DLD1 (cell line): ENCODE data around the gene TFB2M.
"Not testable (repeated sequence)": the region's sequence is repeated elsewhere in the genome, so short reads cannot be mapped to it uniquely, and the experiment has no call there.

ENCODE experiments used
- in situ Hi-C: cut with HindIII; loops from 2 replicates; pipeline ENCODE4 v1.10.0; 2017; ENCODE audit warnings: low sequenced_read_pairs

The TFB2M gene

GRCh38 chr1:246566128-246566812 lies at the start of gene TFB2M, which contains the start of gene CNST:
Gene TFB2M, minus strand, starts transcription at chr1:246566261. Its CDS starts 123 bp downstream, at chr1:246566138.
Gene CNST, plus strand, starts transcription at chr1:246566456. Its CDS starts 25,107 bp downstream, at chr1:246591563.
- in situ Hi-C loops, result no loop called here

GRCh38 chr1:246613096-246613758 lies 47.2 kb upstream of the TFB2M start:
- in situ Hi-C loops, result no loop called here

- in situ Hi-C loops, result no loop called here
These were observed 43.6 kb upstream of the TFB2M start for GRCh38 chr1:246609632-246610031.

GRCh38 chr1:246608616-246609376 lies 42.7 kb upstream of the TFB2M start:
- in situ Hi-C loops, result no loop called here

GRCh38 chr1:246607462-246607861 lies 41.4 kb upstream of the TFB2M start:
- in situ Hi-C loops, result no loop called here

- in situ Hi-C loops, result not testable (repeated sequence)
These were observed 39.2 kb upstream of the TFB2M start for GRCh38 chr1:246605231-246605630.

GRCh38 chr1:246602194-246602593 lies 36.1 kb upstream of the TFB2M start:
- in situ Hi-C loops, result no loop called here

GRCh38 chr1:246600579-246600978 lies 34.5 kb upstream of the TFB2M start:
- in situ Hi-C loops, result no loop called here

GRCh38 chr1:246599315-246599714 lies 33.3 kb upstream of the TFB2M start:
- in situ Hi-C loops, result no loop called here

- in situ Hi-C loops, result no loop called here
These were observed 31.9 kb upstream of the TFB2M start for GRCh38 chr1:246597971-246598370.

GRCh38 chr1:246597340-246597739 lies 31.3 kb upstream of the TFB2M start:
- in situ Hi-C loops, result no loop called here

- in situ Hi-C loops, result no loop called here
These were observed 29.1 kb upstream of the TFB2M start for GRCh38 chr1:246595146-246595545.

- in situ Hi-C loops, result no loop called here
These were observed 26.6 kb upstream of the TFB2M start for GRCh38 chr1:246592695-246593094.

- in situ Hi-C loops, result no loop called here
These were observed 25.9 kb upstream of the TFB2M start for GRCh38 chr1:246591958-246592357.

- in situ Hi-C loops, result no loop called here
These were observed 25.4 kb upstream of the TFB2M start for GRCh38 chr1:246591504-246591903.

GRCh38 chr1:246591047-246591446 lies 25.0 kb upstream of the TFB2M start:
- in situ Hi-C loops, result no loop called here

GRCh38 chr1:246589919-246590318 lies 23.9 kb upstream of the TFB2M start:
- in situ Hi-C loops, result not testable (repeated sequence)

GRCh38 chr1:246588159-246588721 lies 22.2 kb upstream of the TFB2M start:
- in situ Hi-C loops, result no loop called here

- in situ Hi-C loops, result no loop called here
These were observed 21.5 kb upstream of the TFB2M start for GRCh38 chr1:246587606-246588005.

- in situ Hi-C loops, result no loop called here
These were observed 21.0 kb upstream of the TFB2M start for GRCh38 chr1:246587032-246587431.

GRCh38 chr1:246583448-246584185 lies 17.6 kb upstream of the TFB2M start:
- in situ Hi-C loops, result no loop called here
